Islet precursor cell (in vitro differentiated cells): Measurements from ENCODE around the gene SUPT3H.

Experiments
- DNase-seq: peaks from one replicate; pipeline ENCODE4 v3.0.0-alpha.2; 2018

The SUPT3H gene

GRCh38 chr6:44779130-44779826, 598.5 kb downstream of the SUPT3H start:
- no peak for DNase-seq
